Activated CD4-positive, alpha-beta T cell treated with anti-CD3 and anti-CD28 coated beads, Interleukin-2, amount 50 U/mL, for 4 hours (primary cell): Measurements from ENCODE around the gene KLHL33.
"Not testable (repeated sequence)": the region's sequence is repeated elsewhere in the genome, so short reads cannot be mapped to it uniquely, and the experiment has no call there.

Source experiments
- DNase-seq, 2 experiments: peaks; one replicate each; pipeline ENCODE4 v3.0.0-alpha.2; 2020

The KLHL33 gene

GRCh38 chr14:20446889-20447288 lies 10.9 kb upstream of the KLHL33 start:
- DNase-seq, result no peak

GRCh38 chr14:20443650-20444049 lies 7.7 kb upstream of the KLHL33 start:
- not testable (repeated sequence) for DNase-seq

GRCh38 chr14:20441461-20441860 lies 5.5 kb upstream of the KLHL33 start:
- no peak for DNase-seq

GRCh38 chr14:20440882-20441281 lies 4.9 kb upstream of the KLHL33 start:
- no peak for DNase-seq

DNA sequence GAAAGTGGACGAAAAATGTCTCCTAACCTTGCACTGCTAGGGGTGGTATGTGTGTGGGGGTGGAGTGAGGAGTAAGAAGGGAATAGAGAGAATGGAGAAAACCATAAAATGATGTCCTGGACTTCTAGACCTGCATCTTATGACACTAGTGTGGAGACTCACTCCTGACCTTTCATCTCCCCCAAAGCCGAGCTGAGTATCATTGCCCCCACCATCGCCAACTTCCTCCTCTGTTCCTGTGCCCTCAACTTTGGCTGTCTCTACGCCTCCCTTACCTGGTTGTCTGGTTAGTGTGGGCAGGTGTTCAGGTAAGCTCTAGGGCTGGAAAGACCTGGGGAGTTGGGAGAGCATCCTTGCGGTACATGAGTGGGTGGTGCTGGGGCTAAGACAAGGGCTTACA lies 4.5 kb upstream of the KLHL33 start:
- no peak for DNase-seq

GRCh38 chr14:20438664-20439063 lies 2.7 kb upstream of the KLHL33 start:
- no peak for DNase-seq

GRCh38 chr14:20436363-20436755 lies 393 bp upstream of the KLHL33 start:
- no peak for DNase-seq

GRCh38 chr14:20434701-20435581 lies 1.0 kb downstream of the KLHL33 start:
- DNase-seq, result no peak

- DNase-seq, result no peak
These were observed 5.9 kb downstream of the KLHL33 start for GRCh38 chr14:20429801-20430669.

- no peak for DNase-seq
These were observed 7.2 kb downstream of the KLHL33 start for GRCh38 chr14:20428802-20429201.

- DNase-seq, result no peak
These were observed 8.0 kb downstream of the KLHL33 start for GRCh38 chr14:20428010-20428365.

GRCh38 chr14:20427231-20428009 lies 8.5 kb downstream of the KLHL33 start:
- no peak for DNase-seq

DNA sequence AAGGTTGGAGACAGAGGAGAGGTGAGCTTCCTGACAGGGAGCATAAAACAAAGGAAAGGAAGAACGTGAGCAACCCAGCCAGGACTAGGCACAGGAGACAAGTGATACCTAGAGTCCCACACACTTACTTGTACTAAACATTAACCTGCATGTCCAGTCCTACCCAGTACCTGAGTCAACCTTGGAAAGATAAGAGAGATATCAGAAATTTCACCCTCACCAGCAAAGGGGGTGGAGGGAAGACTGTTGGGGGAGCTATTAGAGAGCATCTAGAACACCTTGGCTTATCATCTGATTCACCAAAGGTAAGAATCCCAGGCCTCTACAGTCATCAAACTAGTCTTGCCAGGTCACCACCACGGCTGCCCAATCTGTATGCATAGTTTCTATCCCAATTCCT lies 11.1 kb downstream of the KLHL33 start:
- no peak for DNase-seq

- DNase-seq, result no peak
These were observed 13.1 kb downstream of the KLHL33 start for GRCh38 chr14:20422886-20423285.

GRCh38 chr14:20421267-20421666 lies 14.7 kb downstream of the KLHL33 start:
- no peak for DNase-seq

- DNase-seq, result no peak
These were observed 16.5 kb downstream of the KLHL33 start for GRCh38 chr14:20419419-20419818.

GRCh38 chr14:20418501-20418909 lies 17.5 kb downstream of the KLHL33 start:
- no peak for DNase-seq

GRCh38 chr14:20417250-20418186 lies 18.4 kb downstream of the KLHL33 start:
- DNase-seq, result no peak

- DNase-seq, result no peak
These were observed 19.7 kb downstream of the KLHL33 start for GRCh38 chr14:20416223-20416622.

- peak in 1 of 2 experiments; percentile 5 for DNase-seq
These were observed 20.2 kb downstream of the KLHL33 start for GRCh38 chr14:20415782-20416206.

DNA sequence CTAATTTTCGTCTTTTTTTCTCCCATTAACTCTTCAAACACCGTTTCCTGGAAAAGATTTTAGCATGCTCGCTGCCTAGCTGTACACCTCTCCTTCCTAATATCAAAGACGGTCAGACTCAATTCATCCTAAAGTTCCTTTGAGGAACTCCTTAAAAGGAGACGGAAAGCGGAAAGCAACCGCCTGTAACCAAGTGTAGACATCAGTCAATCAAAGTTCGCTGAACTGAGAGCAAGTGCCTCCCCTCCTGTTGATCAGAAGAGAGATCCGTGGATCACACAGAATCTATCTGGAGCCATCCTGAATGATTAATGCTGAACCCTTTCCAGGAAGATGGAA lies 22.3 kb downstream of the KLHL33 start:
- DNase-seq, result no peak
